ENCODE data around the gene FBN1. TPM values are rescaled to one million over a fixed set of nuclear protein-coding genes. Genes with fewer than 3 reads are reported as not detected.

The FBN1 gene
- total and polyA plus RNA-seq, 10 of the 15 experiments (the other 5 are each of a cell fraction or from before 2014, with no cell fraction given): 2.2 to 15.3 (median 7.0) TPM

DNA sequence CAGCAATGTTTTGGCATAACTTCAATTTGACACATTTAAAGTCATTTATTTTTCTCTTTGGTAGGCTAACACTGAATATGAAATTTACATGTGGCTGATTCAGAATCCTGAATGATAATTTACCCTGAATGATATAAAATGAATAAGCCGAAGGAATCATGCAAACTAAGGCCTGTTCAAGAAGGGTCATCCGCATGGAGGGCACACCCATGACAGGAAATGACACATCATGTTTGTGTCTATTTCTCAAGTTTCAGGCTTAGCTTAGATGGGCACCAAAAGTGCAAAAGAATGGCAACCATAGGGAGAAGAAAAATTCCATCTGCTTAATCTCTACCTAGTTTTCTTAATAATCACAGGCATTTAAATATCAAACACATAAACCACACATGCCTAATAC lies 172.8 kb downstream of the FBN1 start:
- no TSS peak for BruUV-seq (replicated peaks)
- Histone ChIP-seq H3K9me3 (replicated peaks; ENCODE audit: control insufficient read depth, insufficient read depth, low read length) (no peaks in the 10 kb centered on the region), H3K4me2 (ENCODE audit: control insufficient read depth, insufficient read depth) (no peak overlapping the region), H3K9ac (ENCODE audit: control insufficient read depth, insufficient read depth, low read length) (no peak overlapping the region), H3K27ac (ENCODE audit: control insufficient read depth, insufficient read depth) (no peak overlapping the region), H2AFZ (ENCODE audit: control insufficient read depth, low read depth, low read length) (no peak overlapping the region), H3K36me3 (ENCODE audit: control insufficient read depth in 2 of 2, insufficient read depth in 2 of 2, low read length in 1 of 2) (peaks cover 0 to 9% of the 10 kb centered on the region in 2 experiments; a peak in 2 of 4 replicates), H3K4me1 (ENCODE audit: control insufficient read depth, insufficient read depth, low read length) (no peaks in the 10 kb centered on the region), H3K79me2 (ENCODE audit: control insufficient read depth, insufficient read depth, low read length) (no peaks in the 10 kb centered on the region), H3K4me3 (no peak overlapping the region), H4K20me1 (ENCODE audit: control insufficient read depth, insufficient read depth) (no peaks in the 10 kb centered on the region), H3K27me3 (replicated peaks in 1 of 2; ENCODE audit: control insufficient read depth in 2 of 2, insufficient read depth in 2 of 2, low read length in 1 of 2) (no peaks in the 10 kb centered on the region)
- intact Hi-C loops (cut with micrococcal nuclease; ENCODE audit: unreplicated experiment) (no loop called here), in situ Hi-C loops (cut with MboI) (no loop called here)
- peak; percentile 13 for FAIRE-seq
- ChIA-PET CTCF (no interaction called here), RAD21 (ENCODE audit: unreplicated experiment) (interaction anchor here (0.7 kb wide), 1 partner anchor 98 kb away, joined by 3 read pairs; no protein-coding TSS in a partner anchor), POLR2A (no interaction called here), SMC1A (ENCODE audit: uncharacterized antibody, unreplicated experiment) (interaction anchor here (1.5 kb wide), 1 partner anchor 34 kb away, joined by 3 read pairs; no protein-coding TSS in a partner anchor)
- 56% methylated on average over 2 of the region's 2 CpGs for WGBS (ENCODE audit: insufficient coverage, insufficient replicate concordance, low lambda C conversion rate, missing lambda C conversion rate)
- TF ChIP-seq SIN3A (IDR thresholded peaks at IDR 0.05; ENCODE audit: low read depth, low read length) (no peak), PML (IDR thresholded peaks at IDR 0.05; ENCODE audit: low read length) (no peak), HCFC1 (IDR thresholded peaks at IDR 0.05; ENCODE audit: low read length) (no peak), HDAC6 (IDR thresholded peaks at IDR 0.05; ENCODE audit: unreplicated experiment) (no peak), RFX5 (IDR thresholded peaks at IDR 0.05; ENCODE audit: low read depth, low read length) (no peak), STAT3 (IDR thresholded peaks at IDR 0.05; ENCODE audit: low read depth, low read length) (no peak), JUNB (IDR thresholded peaks at IDR 0.05) (no peak), MYC (IDR thresholded peaks at IDR 0.05; ENCODE audit: insufficient read depth, insufficient read length, insufficient replicate concordance, low read length, severe bottlenecking) (no peak), IKZF2 (IDR thresholded peaks at IDR 0.05) (no peak), MEF2B (IDR thresholded peaks at IDR 0.05; ENCODE audit: partially characterized antibody, poor library complexity, severe bottlenecking) (no peak)
- TF ChIP-seq, protein P1, sequence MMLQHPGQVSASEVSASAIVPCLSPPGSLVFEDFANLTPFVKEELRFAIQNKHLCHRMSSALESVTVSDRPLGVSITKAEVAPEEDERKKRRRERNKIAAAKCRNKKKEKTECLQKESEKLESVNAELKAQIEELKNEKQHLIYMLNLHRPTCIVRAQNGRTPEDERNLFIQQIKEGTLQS (IDR thresholded peaks at IDR 0.05; ENCODE audit: borderline replicate concordance, extremely low read depth, low read depth, low read length): no peak
- TF ChIP-seq, protein P2, sequence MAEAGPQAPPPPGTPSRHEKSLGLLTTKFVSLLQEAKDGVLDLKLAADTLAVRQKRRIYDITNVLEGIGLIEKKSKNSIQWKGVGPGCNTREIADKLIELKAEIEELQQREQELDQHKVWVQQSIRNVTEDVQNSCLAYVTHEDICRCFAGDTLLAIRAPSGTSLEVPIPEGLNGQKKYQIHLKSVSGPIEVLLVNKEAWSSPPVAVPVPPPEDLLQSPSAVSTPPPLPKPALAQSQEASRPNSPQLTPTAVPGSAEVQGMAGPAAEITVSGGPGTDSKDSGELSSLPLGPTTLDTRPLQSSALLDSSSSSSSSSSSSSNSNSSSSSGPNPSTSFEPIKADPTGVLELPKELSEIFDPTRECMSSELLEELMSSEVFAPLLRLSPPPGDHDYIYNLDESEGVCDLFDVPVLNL (IDR thresholded peaks at IDR 0.05; ENCODE audit: low read depth, low read length): no peak
- TF ChIP-seq, protein P3, sequence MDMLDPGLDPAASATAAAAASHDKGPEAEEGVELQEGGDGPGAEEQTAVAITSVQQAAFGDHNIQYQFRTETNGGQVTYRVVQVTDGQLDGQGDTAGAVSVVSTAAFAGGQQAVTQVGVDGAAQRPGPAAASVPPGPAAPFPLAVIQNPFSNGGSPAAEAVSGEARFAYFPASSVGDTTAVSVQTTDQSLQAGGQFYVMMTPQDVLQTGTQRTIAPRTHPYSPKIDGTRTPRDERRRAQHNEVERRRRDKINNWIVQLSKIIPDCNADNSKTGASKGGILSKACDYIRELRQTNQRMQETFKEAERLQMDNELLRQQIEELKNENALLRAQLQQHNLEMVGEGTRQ (IDR thresholded peaks at IDR 0.05; ENCODE audit: borderline replicate concordance, low read depth, low read length): no peak
- TF ChIP-seq, protein P4, sequence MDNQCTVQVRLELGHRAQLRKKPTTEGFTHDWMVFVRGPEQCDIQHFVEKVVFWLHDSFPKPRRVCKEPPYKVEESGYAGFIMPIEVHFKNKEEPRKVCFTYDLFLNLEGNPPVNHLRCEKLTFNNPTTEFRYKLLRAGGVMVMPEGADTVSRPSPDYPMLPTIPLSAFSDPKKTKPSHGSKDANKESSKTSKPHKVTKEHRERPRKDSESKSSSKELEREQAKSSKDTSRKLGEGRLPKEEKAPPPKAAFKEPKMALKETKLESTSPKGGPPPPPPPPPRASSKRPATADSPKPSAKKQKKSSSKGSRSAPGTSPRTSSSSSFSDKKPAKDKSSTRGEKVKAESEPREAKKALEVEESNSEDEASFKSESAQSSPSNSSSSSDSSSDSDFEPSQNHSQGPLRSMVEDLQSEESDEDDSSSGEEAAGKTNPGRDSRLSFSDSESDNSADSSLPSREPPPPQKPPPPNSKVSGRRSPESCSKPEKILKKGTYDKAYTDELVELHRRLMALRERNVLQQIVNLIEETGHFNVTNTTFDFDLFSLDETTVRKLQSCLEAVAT (IDR thresholded peaks at IDR 0.05): no peak
- TF ChIP-seq, protein P5, sequence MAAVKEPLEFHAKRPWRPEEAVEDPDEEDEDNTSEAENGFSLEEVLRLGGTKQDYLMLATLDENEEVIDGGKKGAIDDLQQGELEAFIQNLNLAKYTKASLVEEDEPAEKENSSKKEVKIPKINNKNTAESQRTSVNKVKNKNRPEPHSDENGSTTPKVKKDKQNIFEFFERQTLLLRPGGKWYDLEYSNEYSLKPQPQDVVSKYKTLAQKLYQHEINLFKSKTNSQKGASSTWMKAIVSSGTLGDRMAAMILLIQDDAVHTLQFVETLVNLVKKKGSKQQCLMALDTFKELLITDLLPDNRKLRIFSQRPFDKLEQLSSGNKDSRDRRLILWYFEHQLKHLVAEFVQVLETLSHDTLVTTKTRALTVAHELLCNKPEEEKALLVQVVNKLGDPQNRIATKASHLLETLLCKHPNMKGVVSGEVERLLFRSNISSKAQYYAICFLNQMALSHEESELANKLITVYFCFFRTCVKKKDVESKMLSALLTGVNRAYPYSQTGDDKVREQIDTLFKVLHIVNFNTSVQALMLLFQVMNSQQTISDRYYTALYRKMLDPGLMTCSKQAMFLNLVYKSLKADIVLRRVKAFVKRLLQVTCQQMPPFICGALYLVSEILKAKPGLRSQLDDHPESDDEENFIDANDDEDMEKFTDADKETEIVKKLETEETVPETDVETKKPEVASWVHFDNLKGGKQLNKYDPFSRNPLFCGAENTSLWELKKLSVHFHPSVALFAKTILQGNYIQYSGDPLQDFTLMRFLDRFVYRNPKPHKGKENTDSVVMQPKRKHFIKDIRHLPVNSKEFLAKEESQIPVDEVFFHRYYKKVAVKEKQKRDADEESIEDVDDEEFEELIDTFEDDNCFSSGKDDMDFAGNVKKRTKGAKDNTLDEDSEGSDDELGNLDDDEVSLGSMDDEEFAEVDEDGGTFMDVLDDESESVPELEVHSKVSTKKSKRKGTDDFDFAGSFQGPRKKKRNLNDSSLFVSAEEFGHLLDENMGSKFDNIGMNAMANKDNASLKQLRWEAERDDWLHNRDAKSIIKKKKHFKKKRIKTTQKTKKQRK (IDR thresholded peaks at IDR 0.05; ENCODE audit: low read depth, low read length): no peak
- DNase-seq (ENCODE audit: low read depth, low spot score): no peak
- no peak for ATAC-seq
